A549 (cell line): ENCODE results near the gene PLAC8.

Experiments used
- CBX2 ChIP-seq: fragments of 200-600 bp; sonication (generic); IDR thresholded peaks from 2 replicates; pipeline ENCODE4 v1.6.1; 2016; ENCODE audit warnings: low read depth, mild to moderate bottlenecking, borderline replicate concordance
- CHD2 ChIP-seq: fragments of 150-350 bp; IDR thresholded peaks from 2 replicates; pipeline ENCODE4 v1.6.1; 2014; ENCODE audit warnings: low read length; ENCODE audit not compliant: partially characterized antibody
- CTCF ChIP-seq: fragments of >200 bp; sonication (Bioruptor Twin); formaldehyde crosslinking; IDR thresholded peaks from 3 replicates; pipeline ENCODE4 v1.5.1; 2016
- FOSL2 ChIP-seq, 2 experiments: fragments of 450-650 bp in 1 of 2; fragments of >200 bp in 1 of 2; sonication (Bioruptor Twin) in 1 of 2; formaldehyde crosslinking; IDR thresholded peaks; 2 replicates each; pipeline versions ENCODE4 v1.5.0 to v1.6.1; 2016 to 2020; ENCODE audit warnings: mild to moderate bottlenecking in 1 of 2, moderate library complexity in 1 of 2
- JUN ChIP-seq, 2 experiments: fragments of >200 bp; sonication (Bioruptor Twin); formaldehyde crosslinking; IDR thresholded peaks; 2 replicates in 1 of 2; 3 replicates in 1 of 2; pipeline ENCODE4 v1.6.1; 2016 to 2017
- POLR2A ChIP-seq: IDR thresholded peaks from 2 replicates; pipeline ENCODE4 v1.6.1; 2012; ENCODE audit warnings: mild to moderate bottlenecking, low read length
- SMC3 ChIP-seq: fragments of >200 bp; sonication (Bioruptor Twin); formaldehyde crosslinking; IDR thresholded peaks from 3 replicates; pipeline ENCODE4 v1.6.1; 2018; ENCODE audit warnings: inconsistent platforms
- TF ChIP-seq, protein P1 (sequence below): IDR thresholded peaks from 2 replicates; pipeline ENCODE4 v1.6.1; 2012
- TF ChIP-seq, protein P2 (sequence below): IDR thresholded peaks from 2 replicates; pipeline ENCODE4 v1.6.1; 2012; ENCODE audit warnings: low read depth, borderline replicate concordance

DNA sequence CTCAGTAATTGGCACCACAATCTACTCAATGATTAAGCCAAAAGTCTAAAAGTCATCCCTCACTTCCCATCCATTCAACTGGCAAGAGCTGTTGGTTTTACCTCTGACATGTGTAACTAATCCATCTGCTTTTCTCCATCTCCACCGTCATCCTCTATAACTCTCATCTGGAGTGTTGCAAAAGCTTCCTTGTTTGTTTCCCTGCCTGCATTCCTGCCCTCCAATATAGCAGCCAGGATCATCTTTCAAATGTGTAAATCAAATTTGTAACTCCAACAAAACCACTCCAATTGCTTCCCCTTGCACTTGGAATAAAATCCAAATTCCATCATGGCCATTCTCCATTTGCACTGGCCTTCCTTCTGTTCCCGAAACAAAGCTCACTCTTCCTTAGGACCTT is 4.3 kb upstream of the PLAC8 start:
- TF ChIP-seq SMC3, result no peak
- no peak for TF ChIP-seq CTCF
- no peak for TF ChIP-seq CBX2
- no peak for TF ChIP-seq JUN (IDR thresholded peaks at IDR 0.05)
- TF ChIP-seq, protein P1, sequence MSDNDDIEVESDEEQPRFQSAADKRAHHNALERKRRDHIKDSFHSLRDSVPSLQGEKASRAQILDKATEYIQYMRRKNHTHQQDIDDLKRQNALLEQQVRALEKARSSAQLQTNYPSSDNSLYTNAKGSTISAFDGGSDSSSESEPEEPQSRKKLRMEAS, result no peak
- TF ChIP-seq, protein P2, sequence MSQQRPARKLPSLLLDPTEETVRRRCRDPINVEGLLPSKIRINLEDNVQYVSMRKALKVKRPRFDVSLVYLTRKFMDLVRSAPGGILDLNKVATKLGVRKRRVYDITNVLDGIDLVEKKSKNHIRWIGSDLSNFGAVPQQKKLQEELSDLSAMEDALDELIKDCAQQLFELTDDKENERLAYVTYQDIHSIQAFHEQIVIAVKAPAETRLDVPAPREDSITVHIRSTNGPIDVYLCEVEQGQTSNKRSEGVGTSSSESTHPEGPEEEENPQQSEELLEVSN, result no peak
- TF ChIP-seq CHD2, result no peak
- no peak for TF ChIP-seq POLR2A
- TF ChIP-seq FOSL2 (IDR thresholded peaks at IDR 0.05), result no peak
- TF ChIP-seq FOSL2 (CRISPR knock-in tag; IDR thresholded peaks at IDR 0.05), result no peak
